Smooth muscle cell (in vitro differentiated cells): ENCODE results near the gene COL23A1. TPM values are rescaled to one million over a fixed set of nuclear protein-coding genes. Genes with fewer than 3 reads are reported as not detected.

ENCODE experiments used
- DNase-seq: peaks from one replicate; lab custom pipeline; 2025; ENCODE audit not compliant: unreplicated experiment; lab: John Stamatoyannopoulos, UW
- H2AFZ ChIP-seq: fragments of 200-600 bp; sonication (generic); 2 replicates; pipeline ENCODE4 v1.6.0; 2016; ENCODE audit warnings: antibody characterized with exemption, low read depth, mild to moderate bottlenecking
- H3F3A ChIP-seq: fragments of 200-600 bp; sonication (generic); 2 replicates; pipeline ENCODE4 v1.6.0; 2017; ENCODE audit warnings: antibody characterized with exemption, low read depth
- H3K27ac ChIP-seq: fragments of 200-600 bp; sonication (generic); 2 replicates; pipeline ENCODE4 v1.5.1; 2016; ENCODE audit warnings: low read depth, mild to moderate bottlenecking
- H3K27me3 ChIP-seq: fragments of 200-600 bp; sonication (generic); 2 replicates; pipeline ENCODE4 v1.6.1; 2016; ENCODE audit warnings: low read depth, mild to moderate bottlenecking
- H3K36me3 ChIP-seq: fragments of 200-600 bp; sonication (generic); 2 replicates; pipeline ENCODE4 v1.5.1; 2016; ENCODE audit warnings: low read depth
- H3K4me1 ChIP-seq: fragments of 200-600 bp; sonication (generic); 2 replicates; pipeline ENCODE4 v1.5.1; 2016; ENCODE audit warnings: low read depth
- H3K4me2 ChIP-seq: fragments of 200-600 bp; sonication (generic); 2 replicates; pipeline ENCODE4 v1.6.0; 2016; ENCODE audit warnings: mild to moderate bottlenecking
- H3K4me3 ChIP-seq: fragments of 200-600 bp; sonication (generic); 2 replicates; pipeline ENCODE4 v1.5.1; 2016; ENCODE audit warnings: mild to moderate bottlenecking
- H3K79me2 ChIP-seq: fragments of 200-600 bp; sonication (generic); 2 replicates; pipeline ENCODE4 v1.6.0; 2016; ENCODE audit warnings: low read depth, mild to moderate bottlenecking
- H3K9ac ChIP-seq: fragments of 200-600 bp; sonication (generic); 2 replicates; pipeline ENCODE4 v1.6.0; 2016; ENCODE audit warnings: low read depth
- H3K9me3 ChIP-seq: fragments of 200-600 bp; sonication (generic); replicated peaks from 2 replicates; pipeline ENCODE4 v1.5.1; 2016; ENCODE audit warnings: low read depth
- H4K20me1 ChIP-seq: fragments of 200-600 bp; sonication (generic); 2 replicates; pipeline ENCODE4 v1.6.0; 2016; ENCODE audit warnings: low read depth
- WGBS: methylation state at CpG from one replicate; pipeline ENCODE4 v1.1.7; 2016; ENCODE audit warnings: low lambda C conversion rate; 5-methylcytosine and 5-hydroxymethylcytosine counted together
- polyA plus RNA-seq: library from polyadenylated mRNA; unstranded; fragments of >200 nt; fragmentation: Nextera tagmentation; extraction: Ambion mirVana; gene quantifications from 2 replicates; pipeline ENCODE4 v1.2.1, GENCODE V29; 2016
- total RNA-seq: library from RNA; depleted of rRNA; stranded (reverse); fragments of >200 nt; gene quantifications from 2 replicates; pipeline ENCODE4 v1.2.3, GENCODE V29; 2014
- TF ChIP-seq, protein P1 (sequence below): fragments of 200-600 bp; sonication (generic); IDR thresholded peaks from 2 replicates; pipeline ENCODE4 v1.5.1; 2017; ENCODE audit warnings: borderline replicate concordance, mild to moderate bottlenecking, antibody characterized with exemption; ENCODE audit not compliant: insufficient read depth, poor library complexity, severe bottlenecking

Gene COL23A1
- total and polyA plus RNA-seq, 2 experiments from 2014 or later, result 5.3 to 27.4 TPM

DNA sequence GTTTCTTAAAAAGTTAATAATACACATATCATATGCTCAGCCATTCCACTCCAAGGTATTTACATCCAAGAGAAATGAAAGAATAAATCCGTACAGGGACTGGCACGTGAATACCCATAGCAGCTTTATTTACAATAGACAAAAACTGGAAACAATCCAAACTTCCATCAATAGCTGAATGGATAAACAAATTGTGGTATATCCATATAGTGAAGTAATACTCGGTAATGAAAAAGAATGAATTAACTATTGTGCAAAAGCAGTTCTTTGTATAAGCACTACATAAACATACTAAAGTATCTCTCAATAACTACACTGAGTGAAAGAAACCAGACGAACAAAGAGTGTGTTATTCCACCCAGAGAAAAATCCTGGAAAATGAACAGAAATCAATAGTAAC, 17.6 kb downstream of the COL23A1 start:
- H2AFZ ChIP-seq, result no peak overlapping the region

DNA sequence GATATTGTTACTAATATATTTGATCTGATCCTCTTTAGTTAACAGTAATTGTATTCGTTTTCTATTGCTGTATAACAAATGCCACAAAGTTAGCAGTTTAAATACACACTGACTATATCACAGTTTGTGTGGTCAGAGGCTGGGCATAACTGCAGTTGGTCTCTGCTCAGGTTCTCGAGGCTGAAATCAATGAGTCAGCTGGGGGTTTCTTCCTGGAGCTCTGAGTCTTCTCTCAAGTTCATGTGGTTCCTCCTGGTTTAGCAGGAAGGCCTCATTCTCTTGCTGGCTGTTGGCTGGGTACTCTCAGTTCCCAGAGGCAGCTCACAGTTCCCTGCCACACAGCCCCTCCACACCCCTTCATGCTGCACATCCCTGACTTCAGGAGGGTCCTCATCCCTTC, 20.7 kb downstream of the COL23A1 start:
- Histone ChIP-seq H3K9ac (no peak overlapping the region), H3K4me3 (no peak overlapping the region), H3K27me3 (no peaks in the 10 kb centered on the region), H3F3A (peaks cover under 1% of the 10 kb centered on the region), H3K27ac (no peak overlapping the region), H3K36me3 (no peaks in the 10 kb centered on the region), H4K20me1 (no peaks in the 10 kb centered on the region), H3K4me2 (no peak overlapping the region), H3K9me3 (no peaks in the 10 kb centered on the region), H3K79me2 (no peaks in the 10 kb centered on the region), H3K4me1 (peaks cover 4% of the 10 kb centered on the region), H2AFZ (no peak overlapping the region)
- DNase-seq, result no peak
- TF ChIP-seq, protein P1, sequence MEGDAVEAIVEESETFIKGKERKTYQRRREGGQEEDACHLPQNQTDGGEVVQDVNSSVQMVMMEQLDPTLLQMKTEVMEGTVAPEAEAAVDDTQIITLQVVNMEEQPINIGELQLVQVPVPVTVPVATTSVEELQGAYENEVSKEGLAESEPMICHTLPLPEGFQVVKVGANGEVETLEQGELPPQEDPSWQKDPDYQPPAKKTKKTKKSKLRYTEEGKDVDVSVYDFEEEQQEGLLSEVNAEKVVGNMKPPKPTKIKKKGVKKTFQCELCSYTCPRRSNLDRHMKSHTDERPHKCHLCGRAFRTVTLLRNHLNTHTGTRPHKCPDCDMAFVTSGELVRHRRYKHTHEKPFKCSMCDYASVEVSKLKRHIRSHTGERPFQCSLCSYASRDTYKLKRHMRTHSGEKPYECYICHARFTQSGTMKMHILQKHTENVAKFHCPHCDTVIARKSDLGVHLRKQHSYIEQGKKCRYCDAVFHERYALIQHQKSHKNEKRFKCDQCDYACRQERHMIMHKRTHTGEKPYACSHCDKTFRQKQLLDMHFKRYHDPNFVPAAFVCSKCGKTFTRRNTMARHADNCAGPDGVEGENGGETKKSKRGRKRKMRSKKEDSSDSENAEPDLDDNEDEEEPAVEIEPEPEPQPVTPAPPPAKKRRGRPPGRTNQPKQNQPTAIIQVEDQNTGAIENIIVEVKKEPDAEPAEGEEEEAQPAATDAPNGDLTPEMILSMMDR, result no peak
- WGBS, result 28% methylated on average over 2 of the region's 2 CpGs

More for the DNA sequence above, 17.6 kb downstream of the COL23A1 start:
- no peaks in the 10 kb centered on the region for H3K9me3 ChIP-seq
- no peaks in the 10 kb centered on the region for H3K79me2 ChIP-seq
- no peak overlapping the region for H3K4me3 ChIP-seq
- no peak overlapping the region for H3K4me2 ChIP-seq
- H3K27me3 ChIP-seq, result peaks cover 11% of the 10 kb centered on the region
- WGBS, result 95% methylated on average over 4 of the region's 4 CpGs
- H3K9ac ChIP-seq, result no peak overlapping the region
- DNase-seq, result no peak
- no peak overlapping the region for H3K27ac ChIP-seq
- TF ChIP-seq, protein P1, result no peak
- H4K20me1 ChIP-seq, result no peaks in the 10 kb centered on the region
- no peaks in the 10 kb centered on the region for H3F3A ChIP-seq
- peaks cover 7% of the 10 kb centered on the region for H3K4me1 ChIP-seq
- no peaks in the 10 kb centered on the region for H3K36me3 ChIP-seq

DNA sequence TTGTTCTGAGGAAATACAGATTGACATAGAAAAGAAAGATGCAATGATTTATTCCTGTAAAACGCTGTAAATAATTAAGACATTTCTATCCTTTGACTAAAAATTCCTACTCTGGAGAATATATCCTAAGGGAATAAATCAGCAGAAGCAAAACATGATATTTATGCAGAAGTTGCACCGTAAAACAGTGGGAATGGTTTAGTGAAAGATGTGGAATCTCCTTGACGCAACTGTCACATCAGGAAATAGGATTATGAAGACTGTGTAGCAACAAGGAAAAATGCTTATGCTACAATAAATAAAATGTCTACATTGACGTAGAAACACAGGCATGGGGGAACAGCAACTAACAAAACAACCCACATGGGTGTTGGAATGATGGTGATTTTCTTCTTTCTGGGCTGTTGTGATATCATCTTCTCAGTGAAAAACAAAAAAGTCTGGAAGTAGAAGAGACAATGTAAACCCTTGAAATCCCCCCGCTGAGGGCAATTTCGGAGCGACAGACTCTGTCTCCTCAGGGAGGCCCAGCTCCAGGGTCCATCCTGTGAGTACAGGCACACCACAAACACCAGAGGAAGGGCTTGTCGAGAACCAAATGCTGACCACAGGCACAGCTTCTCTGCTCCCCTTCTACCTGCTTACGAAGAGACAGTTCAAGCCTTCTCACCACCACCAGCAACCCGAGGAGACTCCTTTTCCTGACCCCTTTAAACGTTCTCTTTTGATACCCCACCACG, 25.2 kb downstream of the COL23A1 start:
- no peak overlapping the region for H3K9ac ChIP-seq
- no peak overlapping the region for H3K4me3 ChIP-seq
- H3K4me1 ChIP-seq, result peaks cover 13% of the 10 kb centered on the region
- peaks cover 5% of the 10 kb centered on the region for H3F3A ChIP-seq
- WGBS, result 26% methylated on average over 12 of the region's 12 CpGs
- H2AFZ ChIP-seq, result peak overlapping the region; percentile 33
- DNase-seq, result no peak
- H3K27me3 ChIP-seq, result no peaks in the 10 kb centered on the region
- TF ChIP-seq, protein P1, result no peak
- H3K27ac ChIP-seq, result no peak overlapping the region
- peak overlapping the region; percentile 60 for H3K4me2 ChIP-seq
- no peaks in the 10 kb centered on the region for H3K36me3 ChIP-seq
- H3K79me2 ChIP-seq, result no peaks in the 10 kb centered on the region
- no peaks in the 10 kb centered on the region for H4K20me1 ChIP-seq
- no peaks in the 10 kb centered on the region for H3K9me3 ChIP-seq

DNA sequence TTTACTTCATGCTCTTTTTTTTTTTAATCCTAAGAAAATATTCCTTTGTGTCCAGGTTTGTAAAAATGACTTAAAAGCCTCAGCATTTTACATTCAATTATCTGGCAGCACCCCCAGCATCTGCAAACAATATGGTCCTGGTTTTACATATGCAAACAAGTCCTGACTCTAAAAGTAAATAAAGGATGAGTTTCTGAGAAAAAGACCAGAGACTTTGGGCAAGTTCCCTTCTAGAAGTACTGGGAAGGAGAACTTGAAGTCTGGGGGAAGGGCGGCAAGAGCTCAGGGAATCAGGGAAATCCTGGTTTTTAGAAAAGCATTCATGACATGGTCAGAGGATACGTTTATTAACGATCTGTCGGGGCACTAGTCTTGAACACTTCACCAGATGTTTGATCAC, 25.8 kb downstream of the COL23A1 start:
- TF ChIP-seq, protein P1, result no peak
- H3F3A ChIP-seq, result peaks cover 5% of the 10 kb centered on the region
- no peaks in the 10 kb centered on the region for H3K36me3 ChIP-seq
- peak overlapping the region; percentile 33 for H2AFZ ChIP-seq
- H3K4me2 ChIP-seq, result peak overlapping the region; percentile 60
- H3K9ac ChIP-seq, result no peak overlapping the region
- no peak for DNase-seq
- no peak overlapping the region for H3K4me3 ChIP-seq
- 16% methylated on average over 4 of the region's 4 CpGs for WGBS
- no peaks in the 10 kb centered on the region for H3K79me2 ChIP-seq
- no peaks in the 10 kb centered on the region for H3K27me3 ChIP-seq
- peaks cover 13% of the 10 kb centered on the region for H3K4me1 ChIP-seq
- no peak overlapping the region for H3K27ac ChIP-seq
- H3K9me3 ChIP-seq, result no peaks in the 10 kb centered on the region
- no peaks in the 10 kb centered on the region for H4K20me1 ChIP-seq
